Common myeloid progenitor, CD34-positive (primary cell): ENCODE data around the gene NEK6.

Experiments
- CTCF ChIA-PET: fragments of 350-600 bp; sonication (Branson Sonifier 250); formaldehyde crosslinking; loops from one replicate; lab custom pipeline; 2021; ENCODE audit warnings: antibody characterized with exemption; lab: Charles Lee
- POLR2A ChIA-PET: fragments of 350-600 bp; sonication (Branson Sonifier 250); formaldehyde crosslinking; loops from one replicate; lab custom pipeline; 2021; ENCODE audit warnings: antibody characterized with exemption; lab: Charles Lee
- DNase-seq, 3 donors: peaks; one replicate each; pipeline versions ENCODE4 v3.0.0 to v3.0.0-alpha.2; 2013
- H3K27ac ChIP-seq, 2 experiments: 1 replicate in 1 of 2; 2 replicates in 1 of 2; pipeline ENCODE4 v1.7.0; 2013; ENCODE audit warnings: inconsistent platforms in 2 of 2, low read length in 2 of 2, mild to moderate bottlenecking in 2 of 2, low read depth in 1 of 2, moderate library complexity in 1 of 2; ENCODE audit not compliant: severe bottlenecking in 2 of 2, insufficient read depth in 1 of 2, poor library complexity in 1 of 2
- H3K27me3 ChIP-seq, 5 experiments: replicated peaks in 2 of 5; 1 replicate in 3 of 5; 2 replicates in 2 of 5; pipeline versions ENCODE4 v1.6.1 to v1.7.0; 2013; ENCODE audit warnings: low read length in 4 of 5, mild to moderate bottlenecking in 2 of 5, moderate library complexity in 2 of 5, inconsistent platforms in 1 of 5; ENCODE audit not compliant: insufficient read depth in 5 of 5, control insufficient read depth in 4 of 5
- H3K36me3 ChIP-seq, 4 experiments: 1 replicate in 2 of 4; 2 replicates in 2 of 4; pipeline versions ENCODE4 v1.6.1 to v1.7.0; 2013; ENCODE audit warnings: low read length in 3 of 4, control low read depth in 1 of 4, mild to moderate bottlenecking in 1 of 4; ENCODE audit not compliant: control insufficient read depth in 4 of 4, insufficient read depth in 4 of 4
- H3K4me1 ChIP-seq, 4 experiments: 1 replicate in 3 of 4; 2 replicates in 1 of 4; pipeline versions ENCODE4 v1.6.1 to v1.7.1; 2013; ENCODE audit warnings: low read length in 3 of 4, mild to moderate bottlenecking in 3 of 4, control low read depth in 1 of 4, inconsistent platforms in 1 of 4, moderate library complexity in 1 of 4; ENCODE audit not compliant: control insufficient read depth in 4 of 4, insufficient read depth in 4 of 4; ENCODE audit errors: control extremely low read depth in 1 of 4
- H3K4me3 ChIP-seq, 7 experiments: 1 replicate in 4 of 7; 2 replicates in 3 of 7; pipeline versions ENCODE4 v1.5.1 to v1.7.0; 2013; ENCODE audit warnings: mild to moderate bottlenecking in 7 of 7, low read length in 6 of 7, moderate library complexity in 6 of 7, inconsistent platforms in 2 of 7, low read depth in 2 of 7, control low read depth in 1 of 7; ENCODE audit not compliant: insufficient read depth in 4 of 7, control insufficient read depth in 1 of 7; ENCODE audit errors: extremely low read depth in 1 of 7
- H3K9me3 ChIP-seq, 5 experiments: 1 replicate in 4 of 5; 2 replicates in 1 of 5; pipeline versions ENCODE4 v1.6.1 to v1.7.1; 2013; ENCODE audit warnings: low read length in 4 of 5, mild to moderate bottlenecking in 2 of 5, inconsistent platforms in 1 of 5, low read depth in 1 of 5, moderate library complexity in 1 of 5; ENCODE audit not compliant: control insufficient read depth in 4 of 5, insufficient read depth in 2 of 5; ENCODE audit errors: control extremely low read depth in 1 of 5
- WGBS: methylation state at CpG from one replicate; pipeline ENCODE4 v1.1.5; 2013; ENCODE audit not compliant: insufficient coverage; 5-methylcytosine and 5-hydroxymethylcytosine counted together

The NEK6 gene

DNA sequence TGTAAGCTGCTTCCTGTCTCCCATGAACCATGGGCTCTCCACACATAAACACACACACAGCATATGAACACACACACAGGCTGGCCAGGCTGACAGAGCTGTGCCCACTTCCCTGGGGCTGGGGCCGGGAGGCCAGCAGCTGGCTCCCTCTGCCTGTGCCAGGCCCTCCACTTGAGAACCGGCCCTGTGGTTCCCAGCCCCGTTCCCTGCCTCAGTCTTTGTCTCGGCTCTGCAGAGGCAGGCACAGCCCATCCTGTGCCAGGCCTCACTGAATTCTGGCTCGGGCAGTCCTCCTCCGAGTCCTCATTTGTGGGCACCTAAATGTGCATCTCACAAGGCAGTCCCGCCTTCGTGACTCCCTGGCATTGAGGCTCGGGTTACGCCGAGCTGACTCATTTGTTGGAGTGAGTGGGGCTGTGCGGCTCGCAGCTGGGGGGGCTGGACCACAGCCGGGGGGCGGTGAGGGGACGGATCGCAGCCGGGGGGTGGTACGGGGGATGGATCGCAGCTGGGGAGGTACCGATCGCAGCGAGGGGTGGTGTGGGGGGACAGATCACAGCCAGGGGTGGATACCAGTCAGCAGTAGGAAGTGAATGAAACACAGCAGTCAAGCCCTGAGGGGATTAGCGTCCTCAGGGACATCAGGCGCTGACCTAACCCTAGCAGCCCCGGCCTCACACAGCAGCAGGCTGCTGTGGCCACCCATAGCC lies 85.2 kb downstream of the NEK6 start:
- DNase-seq, result no peak
- no peak overlapping the region for H3K4me3 ChIP-seq
- H3K27me3 ChIP-seq, result no peaks in the 10 kb centered on the region
- CTCF ChIA-PET, result interaction anchor here (1.5 kb wide), 1 partner anchor 9 kb away, joined by 3 read pairs; no protein-coding TSS in a partner anchor
- H3K4me1 ChIP-seq, result no peaks in the 10 kb centered on the region
- peaks cover 5 to 94% (median 55%) of the 10 kb centered on the region in 4 experiments for H3K36me3 ChIP-seq
- peaks cover 0 to 4% (median 0%) of the 10 kb centered on the region in 5 experiments for H3K9me3 ChIP-seq
- H3K27ac ChIP-seq, result no peak overlapping the region
- WGBS, result 94% methylated on average over 12 of the region's 26 CpGs
- POLR2A ChIA-PET, result no interaction called here

DNA sequence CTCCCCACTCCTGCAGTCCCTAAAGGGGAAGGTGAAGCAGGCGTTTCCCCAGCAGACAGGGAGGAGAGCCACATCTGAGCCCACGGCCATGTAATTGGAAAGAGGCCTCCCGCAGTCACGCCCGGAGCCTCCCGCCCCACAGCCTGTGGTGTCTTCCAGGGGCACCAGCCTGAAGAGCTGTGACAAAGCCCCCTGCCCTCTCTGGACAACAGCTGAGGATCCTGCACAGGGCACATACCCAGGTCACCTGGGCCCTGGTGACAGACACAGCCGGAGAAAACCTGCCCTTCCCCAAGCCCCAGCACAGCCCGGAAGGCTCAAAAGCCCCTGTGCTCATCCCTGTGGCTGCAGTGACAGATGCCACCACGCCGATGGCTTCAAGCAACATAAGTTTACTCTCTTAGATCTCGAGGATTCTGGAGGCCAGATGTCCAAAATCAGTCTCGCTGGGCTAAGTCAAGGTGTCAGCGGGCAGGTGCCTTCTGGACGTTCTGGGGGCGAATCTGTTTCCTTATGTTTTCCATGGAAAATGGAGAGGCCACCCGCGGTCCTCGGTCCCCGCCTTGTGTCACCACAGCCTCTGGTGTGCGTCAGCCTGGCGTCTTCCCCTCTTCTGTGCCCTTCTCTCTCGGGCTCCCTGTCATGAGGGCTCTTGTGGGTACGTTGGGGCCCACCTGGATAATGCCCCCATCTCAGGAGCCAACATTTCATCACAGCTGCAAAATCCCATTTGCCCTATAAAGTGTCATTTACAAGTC lies 86.0 kb downstream of the NEK6 start:
- Histone ChIP-seq H3K9me3 (no peaks in the 10 kb centered on the region), H3K4me3 (no peak overlapping the region), H3K36me3 (peaks cover 2 to 95% (median 57%) of the 10 kb centered on the region in 4 experiments), H3K27ac (no peak overlapping the region), H3K4me1 (no peaks in the 10 kb centered on the region), H3K27me3 (no peaks in the 10 kb centered on the region)
- WGBS, result 89% methylated on average over 22 of the region's 23 CpGs
- ChIA-PET POLR2A (no interaction called here), CTCF (interaction anchor here (1.5 kb wide), 2 partner anchors 10 to 18 kb away, joined by 3 to 4 read pairs; no protein-coding TSS in a partner anchor)
- no peak for DNase-seq

DNA sequence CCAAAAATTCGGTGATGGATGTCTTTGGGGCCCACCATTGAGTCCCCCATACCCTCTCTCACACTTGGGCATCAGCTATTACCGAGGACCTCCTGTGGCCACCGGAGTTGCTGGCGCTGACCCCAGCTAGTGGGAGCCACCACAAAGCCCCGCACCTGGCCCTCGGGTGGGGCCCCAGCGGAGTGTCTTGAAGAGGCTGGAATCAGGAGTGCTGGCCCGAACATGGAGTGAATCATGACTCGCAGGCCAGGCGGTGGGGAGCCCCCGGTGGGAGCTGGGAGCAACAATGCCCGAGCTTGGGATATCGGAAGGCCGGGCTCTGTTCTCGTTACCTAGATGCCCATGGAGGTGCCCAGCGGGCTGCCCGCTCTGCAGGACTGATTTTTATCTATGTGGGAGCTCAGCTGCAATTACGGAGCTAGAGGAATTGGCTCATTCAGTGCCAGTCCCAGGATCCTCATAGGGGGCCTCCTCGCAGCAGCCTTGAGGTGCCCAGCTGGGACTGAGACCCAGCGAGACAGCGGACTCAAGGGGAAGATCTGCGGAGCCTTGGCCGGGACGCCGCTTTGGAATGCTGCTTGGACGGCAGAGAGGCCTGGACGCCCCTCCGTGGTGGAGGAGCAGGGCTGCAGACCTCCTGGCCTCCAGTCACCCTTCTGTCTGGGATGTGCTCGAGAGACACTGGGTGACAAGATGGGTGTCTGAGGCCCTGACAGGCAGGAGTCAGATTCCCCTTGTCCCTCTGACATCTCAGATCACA lies 86.7 kb downstream of the NEK6 start:
- CTCF ChIA-PET, result interaction anchor here (0.6 to 1.5 kb wide), 3 partner anchors 11 to 217 kb away, joined by 3 to 4 read pairs (median 4); no protein-coding TSS in a partner anchor
- POLR2A ChIA-PET, result no interaction called here
- H3K27ac ChIP-seq, result no peak overlapping the region
- no peak for DNase-seq
- 95% methylated on average over 29 of the region's 29 CpGs for WGBS
- no peaks in the 10 kb centered on the region for H3K27me3 ChIP-seq
- no peaks in the 10 kb centered on the region for H3K4me1 ChIP-seq
- H3K36me3 ChIP-seq, result peaks cover 2 to 97% (median 60%) of the 10 kb centered on the region in 4 experiments
- H3K4me3 ChIP-seq, result no peak overlapping the region
- no peaks in the 10 kb centered on the region for H3K9me3 ChIP-seq

DNA sequence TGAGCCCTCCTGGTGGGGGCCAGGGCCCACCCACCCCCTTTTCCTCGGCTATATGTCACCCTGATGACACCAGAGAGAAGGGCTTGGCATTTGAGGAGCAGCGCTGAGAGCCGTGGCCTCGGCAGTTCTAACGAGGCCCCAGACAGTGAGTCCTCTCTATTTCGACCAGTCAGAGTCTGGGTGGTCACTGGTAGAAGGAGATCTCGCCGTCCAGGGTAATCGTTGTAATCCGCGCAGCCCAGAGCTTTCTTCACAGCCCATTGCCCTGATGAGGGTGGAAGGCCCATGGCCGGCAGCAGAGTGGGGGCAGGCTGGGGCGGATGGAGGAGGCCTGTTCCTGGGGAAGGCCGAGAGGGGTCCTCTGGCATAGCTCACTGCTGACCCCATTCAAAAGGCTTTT lies 87.3 kb downstream of the NEK6 start:
- Histone ChIP-seq H3K4me1 (no peaks in the 10 kb centered on the region), H3K4me3 (no peak overlapping the region), H3K36me3 (peaks cover 2 to 97% (median 63%) of the 10 kb centered on the region in 4 experiments), H3K27me3 (no peaks in the 10 kb centered on the region), H3K9me3 (no peaks in the 10 kb centered on the region), H3K27ac (no peak overlapping the region)
- 97% methylated on average over 11 of the region's 14 CpGs for WGBS
- POLR2A ChIA-PET, result no interaction called here
- CTCF ChIA-PET, result interaction anchor here (0.6 to 1.5 kb wide), 3 partner anchors 17 to 218 kb away, joined by 3 to 4 read pairs (median 4); no protein-coding TSS in a partner anchor
- DNase-seq, result no peak

DNA sequence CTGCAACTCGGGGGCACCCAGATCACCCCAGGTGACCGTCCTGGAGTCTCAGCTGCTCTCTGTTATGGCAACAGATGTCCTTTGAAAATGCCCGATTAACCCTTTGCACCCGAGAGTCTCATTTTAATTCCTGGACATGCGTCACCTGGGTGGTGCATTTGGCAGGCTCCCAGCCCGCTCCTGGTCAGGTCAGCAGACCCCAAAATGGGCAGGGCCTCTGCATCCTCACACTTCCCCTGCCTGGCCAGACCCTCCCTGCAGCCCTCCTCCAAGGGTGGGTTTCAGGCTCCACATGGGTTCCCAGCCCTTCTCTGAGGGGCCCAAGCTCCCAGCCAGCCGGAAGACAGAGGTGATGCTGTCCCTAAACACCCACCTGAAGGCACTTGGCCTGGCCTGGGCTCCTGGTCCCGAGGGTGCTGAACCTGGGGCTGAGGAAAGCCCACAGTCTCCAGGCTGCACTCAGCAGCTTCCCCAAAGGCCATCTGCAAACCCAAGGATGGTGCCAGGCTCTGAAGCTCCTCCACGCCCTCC lies 88.1 kb downstream of the NEK6 start:
- POLR2A ChIA-PET, result no interaction called here
- Histone ChIP-seq H3K27me3 (no peaks in the 10 kb centered on the region), H3K9me3 (no peaks in the 10 kb centered on the region), H3K36me3 (peaks cover 0 to 97% (median 64%) of the 10 kb centered on the region in 4 experiments), H3K27ac (no peak overlapping the region), H3K4me3 (no peak overlapping the region), H3K4me1 (no peaks in the 10 kb centered on the region)
- WGBS, result 96% methylated on average over 9 of the region's 9 CpGs
- CTCF ChIA-PET, result interaction anchor here (1.0 to 1.2 kb wide), 3 partner anchors 16 to 38 kb away, joined by 3 to 4 read pairs (median 3); no protein-coding TSS in a partner anchor
- no peak for DNase-seq

DNA sequence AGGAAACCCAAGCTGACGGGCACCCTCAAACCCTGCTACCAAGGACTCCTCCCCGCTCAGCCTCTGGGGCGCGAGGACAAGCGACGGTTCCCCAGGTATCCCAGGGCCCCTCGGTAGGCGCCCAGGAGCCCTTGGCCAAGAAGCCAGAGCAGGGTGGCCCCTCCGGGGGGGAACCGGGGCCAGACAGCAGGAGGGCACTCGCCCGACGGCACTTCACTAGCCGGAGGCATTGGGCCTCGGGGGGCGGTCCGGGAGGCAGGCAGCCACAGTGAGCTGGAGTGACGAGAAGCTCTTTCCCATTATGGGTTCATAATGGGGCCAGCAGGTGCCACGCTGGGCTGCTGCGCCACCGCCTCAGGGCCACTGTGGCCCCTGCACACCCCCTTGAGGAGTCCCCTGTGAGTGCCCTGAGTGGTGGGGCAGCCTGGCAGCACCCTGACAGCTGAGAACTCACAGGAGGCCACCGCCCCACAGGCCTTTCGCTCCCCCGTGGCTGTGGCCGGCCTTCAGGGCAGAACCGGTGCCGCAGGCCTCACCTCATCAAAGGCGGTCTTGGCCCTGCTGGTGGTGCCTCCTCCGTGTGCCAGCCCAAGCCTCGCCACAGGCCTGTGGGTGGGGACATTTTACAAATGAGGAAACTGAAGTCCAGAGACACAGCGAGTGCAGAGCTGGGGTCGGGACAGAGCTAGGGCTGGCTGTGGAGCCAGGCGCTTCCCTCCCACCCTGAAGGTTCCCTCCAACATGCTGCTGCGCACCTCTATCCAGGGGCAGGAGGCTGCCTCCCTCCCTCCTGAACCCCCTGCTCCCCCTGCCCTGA lies 88.8 kb downstream of the NEK6 start:
- Histone ChIP-seq H3K36me3 (peaks cover 4 to 99% (median 70%) of the 10 kb centered on the region in 4 experiments), H3K27ac (no peak overlapping the region), H3K4me1 (no peaks in the 10 kb centered on the region), H3K4me3 (no peak overlapping the region), H3K9me3 (no peaks in the 10 kb centered on the region), H3K27me3 (no peaks in the 10 kb centered on the region)
- ChIA-PET CTCF (interaction anchor here (1.1 to 1.2 kb wide), 3 partner anchors 15 to 37 kb away, joined by 3 to 4 read pairs (median 3); no protein-coding TSS in a partner anchor), POLR2A (no interaction called here)
- 94% methylated on average over 31 of the region's 34 CpGs for WGBS
- DNase-seq, result no peak
